Head of caudate nucleus (tissue), 42 donors: Measurements from ENCODE around the gene PPY.
"Not testable (repeated sequence)": the region's sequence is repeated elsewhere in the genome, so short reads cannot be mapped to it uniquely, and the experiment has no call there.

Experiments
- DNase-seq, 42 donors: peaks; one replicate each; pipeline versions ENCODE4 v3.0.0 to v3.0.0-alpha.2; 2020 to 2021; ENCODE audit warnings: mixed read lengths in 7 of 42
- intact Hi-C: fragments of 100-400 bp; cut with DNase I; formaldehyde crosslinking; loops from one replicate; pipeline ENCODE4 v1.15.0; 2022

Gene PPY

DNA sequence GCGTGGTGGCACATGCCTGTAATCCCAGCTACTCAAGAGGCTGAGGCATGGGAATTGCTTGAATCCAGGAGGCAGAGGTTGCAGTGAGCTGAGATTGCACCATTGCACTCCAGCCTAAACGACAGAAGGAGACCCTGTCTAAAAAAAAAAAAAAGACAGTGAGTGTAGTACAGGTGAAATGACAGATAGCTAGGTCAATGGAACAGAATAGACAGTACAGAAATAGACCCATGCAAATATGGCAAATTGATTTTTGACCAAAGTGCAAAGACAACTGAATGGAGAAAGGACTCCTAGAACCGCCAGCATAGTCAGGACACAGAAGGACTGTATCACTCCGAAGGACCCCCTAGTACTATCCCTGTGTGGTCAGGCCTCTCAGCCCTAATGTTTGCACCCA, 28.1 kb upstream of the PPY start:
- intact Hi-C loops, result no loop called here
- no peak for DNase-seq

DNA sequence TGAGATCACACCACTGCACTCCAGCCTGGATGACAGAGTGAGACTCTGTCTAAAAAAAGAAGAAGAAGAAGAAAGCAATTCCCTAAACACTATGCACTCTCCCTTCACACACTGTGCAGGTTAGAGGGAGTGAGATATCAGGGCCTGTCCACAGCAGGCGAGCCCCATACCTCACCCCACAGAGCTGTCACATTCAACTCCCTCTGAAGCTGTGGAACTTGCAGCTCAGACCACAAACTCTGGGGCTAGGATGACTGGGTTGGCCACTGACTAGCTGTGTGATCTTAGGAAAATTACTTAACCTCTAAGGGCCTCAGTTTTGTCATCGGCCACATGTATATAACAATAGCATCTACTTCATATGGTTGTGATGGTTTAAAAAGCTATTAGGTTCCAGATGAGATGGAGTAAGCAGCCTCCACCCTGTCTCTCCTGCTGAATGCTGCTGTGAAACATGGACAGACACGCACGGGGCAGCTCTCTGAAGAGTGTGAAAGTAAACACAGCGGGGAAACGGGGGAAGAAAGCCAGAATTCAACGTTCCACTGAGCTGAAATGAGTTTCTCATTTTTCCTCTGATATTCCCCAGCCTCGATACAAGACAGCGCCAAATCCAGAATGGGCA, 25.1 kb upstream of the PPY start:
- DNase-seq, result no peak
- intact Hi-C loops, result no loop called here

DNA sequence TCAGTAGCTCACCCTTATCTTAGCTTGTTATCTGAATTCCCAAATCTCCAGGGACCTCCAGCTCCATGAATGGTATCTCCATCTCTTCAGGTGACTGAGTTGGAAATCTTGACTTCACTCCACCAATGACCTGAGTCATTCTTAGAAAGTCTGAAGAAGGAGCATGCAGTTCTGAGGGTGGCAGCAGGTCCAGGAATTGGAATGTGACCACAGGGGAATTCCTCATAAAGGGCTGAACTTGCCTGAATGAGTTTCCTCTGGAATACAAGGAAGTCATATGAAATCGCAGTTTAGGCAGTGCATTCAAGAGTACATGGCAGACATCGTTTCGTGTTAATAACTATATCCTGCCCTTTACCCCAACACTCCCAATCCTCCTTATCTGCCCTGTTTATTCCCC, 24.0 kb upstream of the PPY start:
- intact Hi-C loops, result no loop called here
- no peak for DNase-seq

DNA sequence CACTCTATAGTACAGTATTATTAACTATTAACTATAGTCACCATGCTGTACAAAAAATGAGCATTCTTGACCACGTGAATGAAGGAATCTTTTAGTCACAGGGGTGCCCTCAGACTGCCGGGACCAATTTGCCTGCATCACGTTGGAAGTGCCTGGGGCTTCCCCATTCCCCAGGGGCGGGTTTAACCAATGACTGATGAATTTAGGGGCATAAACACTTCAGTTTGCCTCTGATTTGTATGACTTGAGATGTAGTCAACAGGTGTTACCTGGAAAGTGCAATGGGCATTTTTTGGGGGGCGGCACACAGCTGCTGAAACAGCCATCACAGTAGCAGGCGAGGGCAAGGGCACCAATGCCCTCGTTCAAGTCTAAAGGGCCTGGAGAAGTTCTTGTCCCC, 20.2 kb upstream of the PPY start:
- no peak for DNase-seq
- intact Hi-C loops, result no loop called here

DNA sequence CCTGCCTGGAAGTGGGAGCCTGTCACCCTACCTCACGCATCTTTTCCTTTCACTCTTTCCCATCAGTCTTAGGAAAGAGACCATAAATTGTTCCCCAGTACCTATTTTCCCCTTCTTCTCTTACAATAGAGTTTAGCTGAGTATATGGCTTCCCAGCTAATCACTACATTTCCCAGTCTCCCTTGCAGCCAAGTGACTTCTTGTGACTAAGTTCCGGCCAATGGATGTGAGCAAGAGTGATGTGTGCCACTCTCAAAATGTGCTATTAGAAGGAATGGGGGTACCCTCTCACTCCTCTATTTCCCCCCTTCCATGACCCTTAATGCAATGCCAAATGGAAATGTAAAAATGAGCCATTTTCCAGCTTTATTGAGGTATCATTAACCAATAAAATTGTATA, 19.7 kb upstream of the PPY start:
- no peak for DNase-seq
- intact Hi-C loops, result no loop called here

DNA sequence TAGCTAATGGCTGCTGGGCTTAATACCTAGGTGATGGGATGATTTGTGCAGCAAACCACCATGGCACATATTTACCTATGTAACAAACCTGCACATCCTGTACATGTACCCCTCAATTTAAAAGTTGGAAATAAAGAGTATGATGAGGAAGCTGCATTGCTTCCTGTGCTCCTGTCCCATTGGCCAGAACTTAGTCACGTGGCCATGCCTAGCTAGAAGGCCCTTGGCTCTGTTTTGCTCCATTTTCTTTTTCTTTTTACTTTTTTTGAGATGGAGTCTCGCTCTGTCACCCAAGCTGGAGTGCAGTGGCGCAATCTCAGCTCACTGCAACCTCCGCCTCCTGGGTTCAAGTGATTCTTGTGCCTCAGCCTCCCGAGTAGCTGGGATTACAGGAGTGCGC, 19.0 kb upstream of the PPY start:
- intact Hi-C loops, DNase-seq: not testable (repeated sequence)

DNA sequence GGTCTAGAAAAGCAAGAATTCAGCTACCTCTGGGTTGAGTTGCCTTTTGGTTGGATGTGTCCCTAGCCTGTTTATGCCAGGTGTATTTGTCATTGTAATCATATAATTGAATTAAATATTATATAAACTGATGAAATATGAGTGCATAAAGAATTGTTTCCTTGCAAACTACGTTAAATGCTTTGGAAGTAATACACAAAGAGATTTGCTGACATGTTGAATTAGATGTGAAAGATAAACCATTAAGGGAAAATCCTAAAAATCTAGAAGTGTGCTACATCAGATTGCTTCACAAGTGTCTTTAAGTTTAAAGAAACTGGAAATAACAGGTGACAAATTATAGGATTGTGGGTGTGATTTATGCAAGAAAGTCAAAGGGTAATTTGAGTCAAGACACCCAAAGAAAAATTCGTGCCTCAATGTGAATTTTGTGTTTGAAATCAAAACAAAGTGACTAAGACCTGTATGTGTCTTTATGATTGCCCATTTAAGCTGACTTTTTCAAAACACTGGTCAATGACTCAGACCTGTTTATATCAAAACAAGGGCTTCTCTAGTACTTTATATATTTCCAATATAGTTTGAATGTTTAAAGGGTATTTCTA, 16.6 kb upstream of the PPY start:
- DNase-seq, result no peak
- intact Hi-C loops, result no loop called here

DNA sequence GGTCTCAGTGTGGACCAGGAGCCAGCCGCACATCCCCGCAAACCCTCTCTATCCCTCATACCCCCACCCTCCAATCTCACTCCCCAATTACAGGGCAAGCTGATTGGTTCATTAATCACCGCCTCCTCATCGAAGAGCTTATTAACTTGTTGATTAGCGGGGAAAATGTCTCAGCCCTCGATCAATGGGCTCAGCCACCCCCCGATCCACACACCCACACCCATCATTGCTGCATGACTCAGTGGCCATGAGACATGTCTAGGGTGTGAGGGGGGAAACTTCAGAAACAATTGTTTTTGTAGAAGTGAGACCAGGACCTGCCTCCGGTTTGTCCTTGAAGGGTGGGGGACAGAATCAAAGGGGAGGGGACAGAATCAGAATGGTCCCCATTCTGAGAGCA, 13.9 kb upstream of the PPY start:
- DNase-seq, result peak in 13 of 42 donors; percentile 3 to 55 (median 29)
- intact Hi-C loops, result no loop called here

DNA sequence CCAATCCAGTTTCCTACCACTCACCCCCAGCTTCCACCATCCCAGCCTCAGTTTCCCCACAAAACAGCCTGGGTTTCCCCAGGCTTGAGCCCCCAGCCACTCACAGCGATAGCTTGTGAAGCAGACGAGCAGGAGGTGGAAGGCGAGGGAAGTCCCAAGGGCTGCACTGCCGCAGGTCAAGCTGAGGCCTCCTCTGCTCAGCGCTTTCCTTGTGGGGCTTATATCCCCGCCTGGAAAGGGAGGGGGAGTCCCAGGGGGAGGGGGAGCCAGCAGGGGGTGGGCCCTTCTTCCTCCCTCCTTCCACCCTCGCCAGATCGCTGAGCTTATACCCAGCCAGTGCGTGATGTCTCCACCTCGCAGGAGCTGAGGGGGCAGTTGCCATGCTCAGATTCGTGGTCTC, 11.5 kb upstream of the PPY start, which contains the start of gene PYY:
PYY (minus strand) TSS at position 195 of the 400 bp plus-strand sequence. CDS start 457 bp downstream, outside the sequence.
- intact Hi-C loops, result no loop called here
- DNase-seq, result no peak

DNA sequence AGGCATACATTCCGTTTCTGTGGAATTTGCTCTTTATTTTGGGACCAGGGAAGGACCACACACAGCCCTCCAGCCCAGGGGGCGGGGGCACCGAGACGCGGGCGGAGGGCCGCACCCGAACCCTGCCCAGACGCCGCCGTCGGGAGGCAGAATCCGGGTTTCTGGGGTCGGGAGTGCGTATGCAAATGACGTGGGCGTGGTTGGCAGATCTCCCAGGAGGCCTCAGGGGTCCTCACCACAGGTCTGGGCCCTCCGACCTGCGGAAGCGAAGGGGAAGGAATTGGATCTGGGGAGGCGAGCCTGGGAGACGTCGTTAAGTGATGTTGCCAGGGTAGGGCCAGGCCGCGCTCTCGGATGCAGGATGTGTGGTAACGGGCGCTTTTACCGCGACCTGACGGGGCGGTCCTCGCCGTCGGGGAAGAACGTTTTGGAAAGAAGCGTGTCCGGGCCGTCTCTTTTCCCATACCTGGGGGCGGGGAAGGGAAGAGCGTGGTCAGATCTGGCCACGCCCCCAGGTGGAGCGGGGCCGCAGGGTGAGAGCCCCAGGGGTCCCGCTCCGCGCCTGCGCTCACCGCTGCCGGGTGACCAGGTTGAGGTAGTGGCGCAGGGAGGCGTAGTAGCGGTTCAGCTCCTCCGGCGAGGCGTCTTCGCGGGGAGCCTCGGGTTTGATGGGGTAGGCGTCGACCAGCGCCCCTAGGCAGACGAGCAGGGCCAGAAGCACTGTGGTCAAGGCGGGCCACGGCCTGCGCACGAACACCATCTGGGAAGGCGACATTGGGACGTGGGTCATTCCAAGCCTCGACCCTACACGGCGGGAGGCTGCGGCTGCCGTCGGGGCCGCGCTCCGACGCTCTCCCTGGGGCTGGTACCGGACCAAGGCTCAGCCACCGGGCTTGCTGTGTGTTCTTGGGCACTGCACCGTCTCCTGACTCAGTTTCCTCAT, 10.7 kb upstream of the PPY start:
- intact Hi-C loops, result no loop called here
- no peak for DNase-seq

DNA sequence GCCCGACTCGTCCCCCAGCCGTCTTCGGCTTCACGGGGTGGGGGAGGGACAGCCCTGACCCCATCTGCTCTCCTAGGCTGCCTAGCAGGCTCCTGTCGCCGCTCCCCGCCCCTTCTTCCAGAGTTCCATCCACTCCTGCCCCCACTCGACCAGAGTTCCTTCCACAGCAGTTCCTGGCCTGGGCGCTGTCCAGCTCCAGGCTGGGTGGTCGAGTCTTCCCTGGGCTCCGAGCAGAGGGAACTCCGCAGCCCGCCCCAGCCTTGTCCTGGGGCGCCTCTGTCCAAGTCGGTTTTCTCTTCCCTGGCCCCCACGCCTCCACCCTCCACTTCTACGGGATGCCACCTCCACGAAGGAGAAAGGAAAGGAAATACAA, 10.1 kb upstream of the PPY start:
- no peak for DNase-seq
- intact Hi-C loops, result no loop called here

DNA sequence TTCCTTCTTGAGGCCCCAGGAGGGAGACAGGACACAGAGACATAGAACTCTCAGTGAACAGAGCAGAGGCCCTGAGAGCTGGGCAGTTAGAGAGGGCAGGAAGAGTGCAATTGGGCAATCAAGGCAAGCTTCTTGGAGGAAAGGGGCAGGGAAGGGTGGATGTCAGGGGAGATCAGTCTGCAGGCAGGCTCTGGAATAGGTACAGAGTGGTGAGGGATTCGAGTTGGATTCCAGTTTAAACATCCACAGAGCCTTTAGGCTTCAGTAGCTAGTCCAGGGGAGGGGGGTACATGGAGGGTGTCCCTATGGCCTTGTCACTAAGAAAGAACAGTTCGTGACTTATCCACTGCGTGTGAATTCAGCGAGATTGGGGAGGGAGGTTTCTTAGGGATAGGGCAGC, 9.5 kb upstream of the PPY start:
- DNase-seq, result no peak
- intact Hi-C loops, result no loop called here

DNA sequence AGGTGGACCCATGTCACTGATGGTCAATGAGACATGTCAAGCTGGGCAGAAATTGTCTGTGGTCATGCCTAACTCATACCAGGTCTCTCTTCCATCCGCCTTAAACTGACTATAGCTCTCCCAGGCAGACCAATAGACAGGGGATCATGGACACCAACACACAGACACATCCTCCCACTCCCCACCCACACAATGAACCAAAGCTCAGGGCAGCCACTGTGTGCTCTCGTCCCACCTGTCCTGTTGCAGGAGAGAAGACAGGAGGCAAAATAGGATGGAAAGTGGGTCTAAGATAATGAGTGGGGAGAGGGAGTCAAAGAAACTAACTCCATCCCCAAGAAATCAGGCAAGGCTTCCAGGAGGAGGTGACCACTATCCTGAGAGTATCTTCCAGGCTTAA, 8.3 kb upstream of the PPY start:
- no peak for DNase-seq
- intact Hi-C loops, result no loop called here

DNA sequence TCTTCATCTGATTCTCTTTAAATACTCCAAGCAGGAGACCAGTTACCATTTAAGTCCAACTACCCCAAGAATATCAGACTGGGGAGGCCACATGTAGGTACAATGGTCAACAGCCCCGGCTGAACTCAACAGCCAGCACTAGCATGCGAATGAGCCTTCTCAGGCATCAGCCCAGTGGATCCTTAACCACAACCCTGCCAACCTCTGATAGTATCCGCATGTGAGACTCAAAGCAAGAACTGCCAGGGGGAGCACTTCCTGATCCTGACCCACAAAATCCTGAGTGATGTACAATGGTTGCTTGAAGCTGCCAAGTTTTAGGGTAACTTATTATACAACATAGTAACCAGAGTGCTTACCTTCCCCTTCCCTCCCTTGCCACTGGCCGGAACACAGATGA, 7.5 kb upstream of the PPY start:
- no peak for DNase-seq
- intact Hi-C loops, result loop anchor here (10.0 kb wide), 1 partner anchor 45 kb away; no protein-coding TSS in a partner anchor

DNA sequence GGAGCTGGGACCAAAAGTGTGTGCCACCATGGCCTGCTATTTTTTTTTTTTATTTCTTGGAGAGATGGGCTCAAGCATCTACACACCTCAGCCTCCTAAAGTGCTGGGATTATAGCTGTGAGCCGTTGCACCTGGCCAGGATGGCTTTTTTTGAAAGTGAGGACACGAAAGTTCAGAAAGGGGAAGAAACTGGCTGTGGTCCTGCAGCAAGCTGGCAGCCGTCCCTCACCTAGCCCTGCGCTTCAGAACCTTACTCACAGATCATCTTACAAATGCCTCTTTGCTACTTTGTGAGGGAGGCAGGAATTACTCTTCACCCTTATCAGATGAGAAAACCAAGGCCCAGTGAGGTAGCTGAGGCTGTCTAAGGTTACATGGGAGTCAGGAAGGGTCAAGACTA, 4.5 kb upstream of the PPY start:
- no peak for DNase-seq
- intact Hi-C loops, result loop anchor here (10.0 kb wide), 1 partner anchor 48 kb away; no protein-coding TSS in a partner anchor

DNA sequence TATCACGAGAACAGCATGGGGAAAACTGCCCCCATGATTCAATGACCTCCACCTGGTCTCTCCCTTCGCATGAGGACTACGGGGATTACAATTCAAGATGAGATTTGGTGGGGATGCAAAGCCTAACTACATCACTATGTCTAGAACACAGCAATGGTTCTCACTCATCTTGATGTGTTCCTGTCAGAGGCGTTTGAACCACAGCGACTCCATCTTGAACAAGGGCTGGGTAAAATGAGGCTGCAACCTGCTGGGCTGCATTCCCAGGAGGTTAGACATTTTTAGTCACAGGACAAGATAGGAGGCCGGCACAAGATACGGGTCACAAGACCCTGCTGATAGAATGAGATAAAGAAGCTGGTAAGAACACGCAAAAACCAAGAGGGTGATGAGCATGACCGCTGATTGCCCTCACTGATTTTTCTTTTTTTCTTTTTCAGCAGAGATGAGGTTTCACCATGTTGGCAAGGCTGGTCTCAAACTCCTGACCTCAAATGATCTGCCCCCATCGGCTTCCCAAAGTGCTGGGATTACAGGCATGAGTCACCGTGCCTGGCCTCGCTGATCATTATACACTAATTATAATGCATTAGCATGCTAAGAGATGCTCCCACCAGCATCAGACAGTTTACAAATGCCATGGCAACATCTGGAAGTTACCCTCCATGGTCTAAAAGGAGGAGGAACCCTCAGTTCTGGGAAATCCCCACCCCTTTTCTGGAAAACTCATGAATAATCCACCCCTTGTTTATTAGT, 3.0 kb upstream of the PPY start:
- no peak for DNase-seq
- intact Hi-C loops, result loop anchor here (10.0 kb wide), 1 partner anchor 50 kb away; no protein-coding TSS in a partner anchor

DNA sequence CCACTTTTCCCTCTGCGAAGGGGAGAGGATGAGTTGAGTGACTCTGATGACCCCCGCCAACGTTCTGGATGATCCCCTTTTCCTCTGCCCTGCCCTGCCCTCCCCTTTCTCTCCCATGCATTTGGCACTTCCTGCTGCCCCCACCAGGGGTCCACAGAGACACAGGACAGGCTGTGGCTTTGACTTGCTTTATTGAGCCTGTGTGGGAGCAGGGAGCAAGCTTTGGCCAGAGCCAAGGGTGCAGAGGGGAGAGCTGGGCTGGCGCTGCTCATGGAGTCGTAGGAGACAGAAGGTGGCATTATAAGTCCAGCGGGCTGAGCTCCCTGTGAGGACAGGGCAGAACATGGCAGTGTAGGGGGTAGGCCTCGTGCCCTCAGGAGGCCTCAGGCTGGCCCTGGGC, 1.6 kb downstream of the PPY start:
- intact Hi-C loops, result loop anchor here (10.0 kb wide), 1 partner anchor 54 kb away; no protein-coding TSS in a partner anchor
- peak in 3 of 42 donors; percentile 10 to 36 (median 16) for DNase-seq

DNA sequence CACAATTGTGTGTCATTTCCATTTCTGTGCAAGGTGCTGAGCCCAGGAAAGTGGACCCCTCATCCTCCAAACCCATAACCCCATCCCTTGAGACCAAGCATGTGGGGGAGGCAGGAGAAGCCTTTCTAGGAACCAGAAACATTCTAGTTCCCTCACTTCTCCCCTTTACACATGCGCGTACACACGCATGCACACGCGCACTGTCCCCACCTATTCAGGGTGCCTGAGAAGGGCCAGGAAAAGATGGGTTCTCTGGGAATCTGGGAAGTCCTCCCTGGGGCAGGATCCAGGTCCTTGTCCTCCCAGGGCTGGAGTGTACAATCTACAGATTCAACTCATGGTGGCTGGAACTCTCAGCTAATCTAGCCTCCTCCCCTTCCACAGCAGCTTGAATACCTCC, 2.4 kb downstream of the PPY start:
- DNase-seq, result no peak
- intact Hi-C loops, result loop anchor here (10.0 kb wide), 1 partner anchor 55 kb away; no protein-coding TSS in a partner anchor

DNA sequence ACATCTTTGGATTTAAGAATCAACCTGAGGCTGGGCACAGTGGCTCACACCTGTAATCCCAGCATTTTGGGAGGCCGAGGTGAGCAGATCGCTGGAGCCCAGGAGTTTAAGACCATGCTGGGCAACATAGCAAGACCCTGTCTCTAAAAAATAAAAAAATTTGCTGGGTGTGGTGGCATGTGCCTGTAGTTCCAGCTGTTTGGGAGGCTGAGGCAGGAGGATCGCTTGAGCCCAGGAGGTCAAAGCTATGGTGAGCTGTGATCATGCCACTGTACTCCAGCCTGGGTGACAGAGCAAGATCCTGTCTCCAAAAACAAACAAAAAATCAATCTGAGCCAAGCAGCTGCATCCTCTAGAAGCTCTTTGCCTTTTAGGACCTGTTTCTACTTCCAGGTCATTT, 2.8 kb downstream of the PPY start:
- intact Hi-C loops, DNase-seq: not testable (repeated sequence)
